Neutrophil (primary cell): ENCODE measurements around the gene MYT1.

Source experiments
- H3K27ac ChIP-seq: fragments of 200-600 bp; sonication (generic); 2 replicates; pipeline ENCODE4 v1.5.1; 2016; ENCODE audit warnings: mild to moderate bottlenecking, moderate library complexity
- H3K27me3 ChIP-seq: fragments of 200-600 bp; sonication (generic); 2 replicates; pipeline ENCODE4 v1.6.0; 2016; ENCODE audit warnings: mild to moderate bottlenecking
- H3K36me3 ChIP-seq: fragments of 200-600 bp; sonication (generic); 2 replicates; pipeline ENCODE4 v1.5.1; 2017
- H3K4me1 ChIP-seq, 2 experiments: fragments of 200-600 bp in 1 of 2; sonication (generic) in 1 of 2; 1 replicate in 1 of 2; 2 replicates in 1 of 2; pipeline versions ENCODE4 v1.5.1 to v1.6.1; 2013 to 2016; ENCODE audit warnings: low read depth in 1 of 2, low read length in 1 of 2, mild to moderate bottlenecking in 1 of 2, moderate library complexity in 1 of 2; ENCODE audit not compliant: control insufficient read depth in 1 of 2, insufficient read depth in 1 of 2
- H3K4me3 ChIP-seq, 2 experiments: fragments of 200-600 bp in 1 of 2; sonication (generic) in 1 of 2; 1 replicate in 1 of 2; 2 replicates in 1 of 2; pipeline ENCODE4 v1.5.1; 2013 to 2016; ENCODE audit warnings: low read depth in 1 of 2, low read length in 1 of 2, mild to moderate bottlenecking in 1 of 2, moderate library complexity in 1 of 2
- H3K9me3 ChIP-seq: fragments of 200-600 bp; sonication (generic); 2 replicates; pipeline ENCODE4 v1.5.1; 2016
- TF ChIP-seq, protein P1 (sequence below): fragments of 200-600 bp; sonication (generic); IDR thresholded peaks from 2 replicates; pipeline ENCODE4 v1.5.1; 2016; ENCODE audit warnings: antibody characterized with exemption

The MYT1 gene

DNA sequence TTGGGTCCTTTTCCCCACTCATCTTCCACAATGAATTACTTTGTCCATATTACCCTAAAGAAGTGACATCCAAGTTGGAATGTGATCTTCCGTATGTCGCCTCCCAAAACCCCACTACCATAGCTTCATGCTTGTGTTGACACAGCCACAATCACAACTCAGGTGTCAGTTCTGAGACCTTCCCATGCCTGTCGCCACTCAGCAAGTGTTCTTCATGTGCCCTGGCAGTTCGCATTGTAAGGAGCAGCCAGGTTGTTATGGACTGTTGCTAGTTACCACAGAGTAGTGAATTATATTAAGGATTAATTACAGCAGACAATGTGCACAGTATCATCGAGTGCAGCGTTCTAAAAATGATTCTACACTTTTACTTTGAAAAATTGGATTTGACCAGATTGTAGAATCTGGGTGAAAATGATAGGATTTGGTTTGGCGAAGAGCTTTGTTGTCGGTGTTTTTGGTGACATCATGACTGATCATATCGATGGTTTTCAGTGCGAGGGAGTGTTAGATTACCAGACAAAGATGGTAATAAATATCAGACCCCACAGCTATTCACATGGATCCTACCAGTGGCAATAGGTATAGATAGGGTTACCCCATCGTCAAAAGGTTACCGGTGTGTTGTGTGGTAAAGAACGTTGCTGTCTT lies 93.0 kb downstream of the MYT1 start:
- Histone ChIP-seq H3K27me3 (peaks cover 5% of the 10 kb centered on the region), H3K36me3 (peaks cover 4% of the 10 kb centered on the region), H3K27ac (no peak overlapping the region), H3K4me1 (peaks cover 14 to 21% of the 10 kb centered on the region in 2 experiments), H3K9me3 (no peaks in the 10 kb centered on the region), H3K4me3 (no peak overlapping the region)
- TF ChIP-seq, protein P1, sequence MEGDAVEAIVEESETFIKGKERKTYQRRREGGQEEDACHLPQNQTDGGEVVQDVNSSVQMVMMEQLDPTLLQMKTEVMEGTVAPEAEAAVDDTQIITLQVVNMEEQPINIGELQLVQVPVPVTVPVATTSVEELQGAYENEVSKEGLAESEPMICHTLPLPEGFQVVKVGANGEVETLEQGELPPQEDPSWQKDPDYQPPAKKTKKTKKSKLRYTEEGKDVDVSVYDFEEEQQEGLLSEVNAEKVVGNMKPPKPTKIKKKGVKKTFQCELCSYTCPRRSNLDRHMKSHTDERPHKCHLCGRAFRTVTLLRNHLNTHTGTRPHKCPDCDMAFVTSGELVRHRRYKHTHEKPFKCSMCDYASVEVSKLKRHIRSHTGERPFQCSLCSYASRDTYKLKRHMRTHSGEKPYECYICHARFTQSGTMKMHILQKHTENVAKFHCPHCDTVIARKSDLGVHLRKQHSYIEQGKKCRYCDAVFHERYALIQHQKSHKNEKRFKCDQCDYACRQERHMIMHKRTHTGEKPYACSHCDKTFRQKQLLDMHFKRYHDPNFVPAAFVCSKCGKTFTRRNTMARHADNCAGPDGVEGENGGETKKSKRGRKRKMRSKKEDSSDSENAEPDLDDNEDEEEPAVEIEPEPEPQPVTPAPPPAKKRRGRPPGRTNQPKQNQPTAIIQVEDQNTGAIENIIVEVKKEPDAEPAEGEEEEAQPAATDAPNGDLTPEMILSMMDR = no peak

DNA sequence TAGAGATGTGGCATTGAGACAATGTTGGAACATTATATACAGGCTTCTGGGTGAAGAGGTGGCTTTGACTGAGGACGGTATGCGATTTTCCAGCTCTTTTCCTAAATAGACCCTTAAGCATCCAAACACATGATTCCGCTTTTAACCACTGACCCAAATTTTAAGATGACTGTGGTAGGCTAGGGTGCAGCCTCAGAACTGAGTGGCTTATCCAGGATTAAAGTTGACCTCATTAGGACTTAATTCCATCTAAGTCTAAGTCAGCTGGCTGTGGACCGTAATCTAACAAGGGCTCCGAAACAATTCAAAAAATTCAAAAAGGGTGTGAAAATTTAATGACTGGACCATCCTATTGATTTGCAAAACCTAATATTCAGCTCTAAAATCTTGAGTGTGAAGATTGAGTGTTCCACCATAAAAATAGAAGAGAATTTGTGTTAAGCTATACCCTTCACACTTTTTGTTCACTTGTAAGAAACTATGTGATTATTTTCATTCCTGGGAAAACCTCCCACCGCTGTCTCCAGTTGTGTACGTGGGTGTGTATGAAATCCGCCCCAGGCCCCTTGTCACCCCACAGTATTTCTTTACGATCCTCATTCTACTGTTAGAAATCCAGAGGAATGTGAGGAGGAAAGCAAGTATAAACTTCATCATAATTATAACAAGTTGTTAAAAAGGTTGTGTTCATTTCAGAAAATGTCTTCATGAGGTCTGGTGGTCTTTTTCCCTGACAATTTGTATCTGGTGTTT lies 94.0 kb downstream of the MYT1 start:
- Histone ChIP-seq H3K4me1 (peaks cover 14 to 21% of the 10 kb centered on the region in 2 experiments), H3K27ac (no peak overlapping the region), H3K9me3 (no peaks in the 10 kb centered on the region), H3K4me3 (no peak overlapping the region), H3K36me3 (peaks cover 10% of the 10 kb centered on the region), H3K27me3 (no peaks in the 10 kb centered on the region)
- TF ChIP-seq, protein P1 = no peak

DNA sequence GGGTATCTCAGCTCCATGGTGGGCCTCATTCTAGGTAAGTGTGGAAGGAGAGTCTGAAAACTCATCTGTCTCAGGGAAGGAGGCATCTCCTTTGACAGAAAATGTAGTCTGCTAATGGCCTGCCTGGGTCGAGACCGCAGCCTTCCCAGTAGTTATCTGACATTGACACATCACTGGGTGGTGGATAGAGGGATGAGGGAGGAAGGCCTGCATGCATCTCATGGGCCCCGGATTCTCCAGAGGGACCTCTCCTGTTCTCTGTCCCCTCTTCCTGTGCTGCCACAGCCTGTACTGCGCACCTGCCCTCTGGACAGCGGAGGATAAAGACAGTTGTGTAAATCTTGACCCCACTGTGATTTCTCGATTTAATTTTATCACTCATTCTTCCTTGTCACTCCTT lies 96.0 kb downstream of the MYT1 start:
- H3K27ac ChIP-seq = no peak overlapping the region
- TF ChIP-seq, protein P1 = no peak
- no peaks in the 10 kb centered on the region for H3K9me3 ChIP-seq
- H3K4me1 ChIP-seq = peaks cover 9 to 15% of the 10 kb centered on the region in 2 experiments
- H3K27me3 ChIP-seq = no peaks in the 10 kb centered on the region
- H3K4me3 ChIP-seq = no peak overlapping the region
- peaks cover 13% of the 10 kb centered on the region for H3K36me3 ChIP-seq

DNA sequence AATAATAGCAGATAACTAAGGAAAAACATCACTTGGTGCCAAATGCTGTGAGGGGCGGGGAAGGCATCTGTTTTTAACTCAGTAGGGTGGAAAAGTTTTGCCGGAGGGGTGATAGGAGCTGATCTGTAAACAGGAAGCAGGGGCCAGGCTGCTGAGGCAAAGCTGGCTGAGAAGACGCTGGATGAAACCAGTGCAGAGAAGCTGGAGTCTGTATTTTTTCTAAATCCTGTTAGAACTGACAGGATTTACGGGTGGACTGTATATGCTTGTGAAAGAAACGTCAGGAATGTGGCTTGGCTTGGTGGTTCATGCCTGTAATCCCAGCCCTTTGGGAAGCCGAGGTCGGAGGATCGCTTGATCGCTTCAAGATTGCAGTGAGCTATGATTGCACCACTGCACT lies 96.9 kb downstream of the MYT1 start:
- Histone ChIP-seq H3K9me3 (no peaks in the 10 kb centered on the region), H3K27ac (no peak overlapping the region), H3K36me3 (peaks cover 18% of the 10 kb centered on the region), H3K27me3 (no peaks in the 10 kb centered on the region), H3K4me1 (peaks cover 7 to 13% of the 10 kb centered on the region in 2 experiments), H3K4me3 (no peak overlapping the region)
- TF ChIP-seq, protein P1 = no peak

DNA sequence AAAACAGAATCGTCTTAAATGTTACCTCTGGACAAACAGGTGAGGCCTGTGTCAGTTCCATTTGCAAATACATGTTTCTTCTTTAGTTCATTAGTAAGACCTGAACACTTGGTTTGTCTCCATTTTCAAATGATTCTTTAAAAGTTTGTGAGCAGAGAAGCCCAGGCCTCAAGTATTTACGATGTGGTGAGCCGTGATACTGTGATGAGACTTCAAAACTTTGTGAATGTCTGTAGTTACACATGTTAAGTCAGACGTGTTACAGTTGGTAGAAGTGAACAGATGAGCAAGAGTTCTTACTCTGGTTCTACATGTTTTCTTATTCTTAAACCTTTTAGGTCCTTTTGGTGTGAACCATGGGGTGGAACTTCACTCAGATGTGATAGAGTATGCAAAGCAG lies 99.8 kb downstream of the MYT1 start:
- H3K27ac ChIP-seq = no peak overlapping the region
- H3K9me3 ChIP-seq = no peaks in the 10 kb centered on the region
- H3K27me3 ChIP-seq = no peaks in the 10 kb centered on the region
- peaks cover 44% of the 10 kb centered on the region for H3K36me3 ChIP-seq
- no peak overlapping the region for H3K4me3 ChIP-seq
- no peaks in the 10 kb centered on the region for H3K4me1 ChIP-seq
- TF ChIP-seq, protein P1 = no peak
